ENCODE data around the gene PLA2G4B. TPM values are rescaled to one million over a fixed set of nuclear protein-coding genes. Genes with fewer than 3 reads are reported as not detected.

PLA2G4B gene
- total and polyA plus RNA-seq, 2 donors: 1.9 to 45.4 TPM

DNA sequence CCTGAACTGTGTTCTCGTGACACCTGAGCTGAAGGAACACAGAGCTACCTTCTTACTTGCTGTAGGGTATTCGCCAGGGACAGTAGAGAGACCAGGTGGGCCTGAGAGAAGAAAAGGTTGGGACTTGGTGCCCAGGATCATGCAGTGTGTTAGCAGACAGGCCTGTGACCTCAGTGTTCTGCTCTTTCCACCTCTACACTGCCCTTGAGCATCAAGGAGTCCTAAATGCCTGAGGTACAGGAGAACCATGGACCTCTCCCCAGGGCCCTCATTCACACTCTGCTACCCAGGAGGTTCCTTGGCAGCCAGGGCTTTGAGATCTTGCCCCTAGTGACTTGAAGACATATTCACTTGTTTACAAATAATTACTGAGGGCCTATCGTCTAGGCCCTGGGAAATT is 32.9 kb upstream of the PLA2G4B start:
- WGBS: 93% methylated on average over 3 of the region's 3 CpGs
- H3K36me3 ChIP-seq (ENCODE audit: control insufficient read depth in 2 of 2, insufficient read depth in 2 of 2, low read length in 1 of 2): peaks cover 0 to 3% of the 10 kb centered on the region in 2 donors
- no peak overlapping the region for H3K4me3 ChIP-seq (ENCODE audit: low read length in 2 of 2)
- DNase-seq (ENCODE audit: low read depth in 6 of 9, low spot score in 9 of 9): no peak
- no peak overlapping the region for H3K27ac ChIP-seq (ENCODE audit: low read depth in 1 of 2, low read length in 1 of 2)
- no peaks in the 10 kb centered on the region for H3K27me3 ChIP-seq (ENCODE audit: control insufficient read depth in 2 of 2, insufficient read depth in 1 of 2, low read length in 1 of 2)
- H3K4me1 ChIP-seq (ENCODE audit: control insufficient read depth in 2 of 2, insufficient read depth in 2 of 2, low read length in 2 of 2): peaks cover 6 to 42% of the 10 kb centered on the region in 2 donors
- no peaks in the 10 kb centered on the region for H3K9me3 ChIP-seq (ENCODE audit: control insufficient read depth in 2 of 2, insufficient read depth in 1 of 2, low read length in 1 of 2)

DNA sequence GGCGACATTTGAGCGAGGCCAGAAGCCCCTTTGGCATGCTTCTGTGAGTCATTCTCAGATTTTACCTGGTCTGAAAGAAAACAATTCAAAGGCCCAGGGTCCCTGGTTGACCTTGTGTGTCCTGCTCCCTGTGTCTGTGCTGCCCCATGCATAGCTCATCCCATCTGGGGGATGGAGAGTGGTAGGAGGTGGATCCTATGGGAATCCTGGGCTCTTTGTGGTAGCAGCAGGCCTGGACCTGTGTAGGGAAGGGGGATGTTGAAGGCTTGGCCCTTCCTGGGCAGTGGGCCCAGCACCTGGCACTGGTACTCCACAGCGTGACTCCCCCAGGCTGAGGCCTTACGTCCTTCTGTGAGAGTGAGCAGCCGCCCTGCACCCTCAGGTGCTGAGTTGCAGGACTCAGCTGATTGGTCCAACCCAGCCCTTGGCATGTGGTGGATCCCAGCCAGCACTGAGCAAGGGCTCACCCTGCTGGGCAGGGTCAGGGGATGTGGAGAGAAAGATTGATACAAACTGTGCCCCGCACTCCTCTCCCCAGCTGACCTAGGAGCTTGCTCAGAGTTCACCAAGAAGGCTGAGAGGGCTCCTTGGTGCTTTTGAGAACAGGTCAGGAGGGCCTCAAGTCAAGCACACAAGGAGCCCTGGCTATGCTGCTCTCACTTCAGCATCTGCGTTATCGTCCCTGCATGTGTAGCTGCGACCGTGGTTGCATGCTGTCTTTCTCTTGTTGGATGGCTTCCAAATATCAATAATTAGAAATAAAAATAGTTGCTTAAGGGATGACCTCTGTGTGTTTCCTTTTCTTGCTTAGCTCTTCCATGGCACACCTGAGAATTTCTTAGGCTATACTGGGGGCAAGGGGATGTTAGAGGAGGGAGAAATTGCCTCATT is 32.1 kb upstream of the PLA2G4B start:
- DNase-seq (ENCODE audit: low read depth in 6 of 9, low spot score in 9 of 9): no peak
- Histone ChIP-seq H3K4me1 (ENCODE audit: control insufficient read depth in 2 of 2, insufficient read depth in 2 of 2, low read length in 2 of 2) (peaks cover 6 to 49% of the 10 kb centered on the region in 2 donors), H3K27me3 (ENCODE audit: control insufficient read depth in 2 of 2, insufficient read depth in 1 of 2, low read length in 1 of 2) (no peaks in the 10 kb centered on the region), H3K36me3 (ENCODE audit: control insufficient read depth in 2 of 2, insufficient read depth in 2 of 2, low read length in 1 of 2) (no peaks in the 10 kb centered on the region), H3K27ac (ENCODE audit: low read depth in 1 of 2, low read length in 1 of 2) (no peak overlapping the region), H3K9me3 (ENCODE audit: control insufficient read depth in 2 of 2, insufficient read depth in 1 of 2, low read length in 1 of 2) (no peaks in the 10 kb centered on the region), H3K4me3 (ENCODE audit: low read length in 2 of 2) (no peak overlapping the region)
- 94% methylated on average over 10 of the region's 10 CpGs for WGBS

DNA sequence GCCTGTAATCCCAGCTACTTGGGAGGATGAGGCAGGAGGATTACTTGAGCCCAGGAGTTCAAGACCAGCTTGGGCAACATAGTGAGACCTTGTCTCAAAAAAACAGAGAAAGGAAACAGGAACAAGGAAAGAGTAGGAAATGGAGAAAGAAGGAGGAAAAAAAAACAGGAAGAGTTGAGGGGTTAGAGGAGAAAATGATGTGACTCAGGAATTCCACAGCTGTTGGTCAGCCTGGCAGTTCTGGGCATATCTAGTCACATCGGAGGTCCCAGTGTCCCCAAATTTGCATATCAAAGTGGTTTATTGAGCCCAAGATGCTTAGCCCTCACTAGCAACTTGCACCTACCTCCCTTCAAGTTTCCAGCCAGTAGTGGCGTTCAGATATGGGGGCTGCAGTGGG is 29.5 kb upstream of the PLA2G4B start:
- Histone ChIP-seq H3K9me3 (ENCODE audit: control insufficient read depth in 2 of 2, insufficient read depth in 1 of 2, low read length in 1 of 2) (no peaks in the 10 kb centered on the region), H3K27ac (ENCODE audit: low read depth in 1 of 2, low read length in 1 of 2) (no peak overlapping the region), H3K27me3 (ENCODE audit: control insufficient read depth in 2 of 2, insufficient read depth in 1 of 2, low read length in 1 of 2) (no peaks in the 10 kb centered on the region), H3K4me1 (ENCODE audit: control insufficient read depth in 2 of 2, insufficient read depth in 2 of 2, low read length in 2 of 2) (peaks cover 6 to 51% of the 10 kb centered on the region in 2 donors), H3K4me3 (ENCODE audit: low read length in 2 of 2) (no peak overlapping the region), H3K36me3 (ENCODE audit: control insufficient read depth in 2 of 2, insufficient read depth in 2 of 2, low read length in 1 of 2) (peaks cover 16 to 21% of the 10 kb centered on the region in 2 donors)
- no peak for DNase-seq (ENCODE audit: low read depth in 6 of 9, low spot score in 9 of 9)
- WGBS: 90% methylated on average over 2 of the region's 2 CpGs

DNA sequence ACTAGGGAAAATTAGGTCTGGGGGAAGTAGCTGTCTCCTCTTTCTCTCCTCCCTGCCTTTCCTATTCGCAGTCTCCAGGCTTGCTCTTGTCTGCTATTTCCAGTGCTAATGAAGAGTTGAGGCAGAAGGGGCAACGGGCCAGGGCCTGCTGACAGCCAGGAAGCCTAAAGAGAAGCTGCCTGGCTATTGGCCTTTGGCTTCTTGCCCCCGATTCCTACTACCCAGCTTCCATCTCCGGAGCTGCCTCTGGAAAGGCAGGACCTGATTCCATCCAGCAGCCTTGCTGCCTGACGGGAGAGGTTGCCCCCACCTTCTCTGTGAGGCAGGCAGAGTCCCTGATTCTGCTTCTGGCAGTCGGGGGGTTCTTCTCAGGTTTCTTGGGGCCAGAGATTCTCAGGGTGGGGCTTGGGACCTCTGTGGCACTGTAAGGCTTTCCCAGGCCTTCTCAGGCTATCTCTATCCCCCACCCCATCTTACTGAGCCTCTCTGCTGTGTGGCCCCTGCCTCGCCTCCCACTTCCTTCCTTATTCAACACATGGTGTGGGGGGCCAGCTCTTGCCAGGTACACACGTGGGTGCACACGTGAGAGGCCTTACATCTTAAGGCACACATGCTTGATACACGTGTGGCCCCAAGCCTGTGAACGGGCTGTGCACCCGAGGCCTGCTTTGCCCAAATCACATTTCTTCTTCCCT is 29.0 kb upstream of the PLA2G4B start:
- 49% methylated on average over 12 of the region's 12 CpGs for WGBS
- H3K9me3 ChIP-seq (ENCODE audit: control insufficient read depth in 2 of 2, insufficient read depth in 1 of 2, low read length in 1 of 2): no peaks in the 10 kb centered on the region
- peak in 2 of 9 donors; percentile 42 to 61 for DNase-seq (ENCODE audit: low read depth in 6 of 9, low spot score in 9 of 9)
- H3K27me3 ChIP-seq (ENCODE audit: control insufficient read depth in 2 of 2, insufficient read depth in 1 of 2, low read length in 1 of 2): no peaks in the 10 kb centered on the region
- peaks cover 20 to 26% of the 10 kb centered on the region in 2 donors for H3K36me3 ChIP-seq (ENCODE audit: control insufficient read depth in 2 of 2, insufficient read depth in 2 of 2, low read length in 1 of 2)
- H3K27ac ChIP-seq (ENCODE audit: low read depth in 1 of 2, low read length in 1 of 2): no peak overlapping the region
- H3K4me1 ChIP-seq (ENCODE audit: control insufficient read depth in 2 of 2, insufficient read depth in 2 of 2, low read length in 2 of 2): peaks cover 3 to 45% of the 10 kb centered on the region in 2 donors
- H3K4me3 ChIP-seq (ENCODE audit: low read length in 2 of 2): no peak overlapping the region

DNA sequence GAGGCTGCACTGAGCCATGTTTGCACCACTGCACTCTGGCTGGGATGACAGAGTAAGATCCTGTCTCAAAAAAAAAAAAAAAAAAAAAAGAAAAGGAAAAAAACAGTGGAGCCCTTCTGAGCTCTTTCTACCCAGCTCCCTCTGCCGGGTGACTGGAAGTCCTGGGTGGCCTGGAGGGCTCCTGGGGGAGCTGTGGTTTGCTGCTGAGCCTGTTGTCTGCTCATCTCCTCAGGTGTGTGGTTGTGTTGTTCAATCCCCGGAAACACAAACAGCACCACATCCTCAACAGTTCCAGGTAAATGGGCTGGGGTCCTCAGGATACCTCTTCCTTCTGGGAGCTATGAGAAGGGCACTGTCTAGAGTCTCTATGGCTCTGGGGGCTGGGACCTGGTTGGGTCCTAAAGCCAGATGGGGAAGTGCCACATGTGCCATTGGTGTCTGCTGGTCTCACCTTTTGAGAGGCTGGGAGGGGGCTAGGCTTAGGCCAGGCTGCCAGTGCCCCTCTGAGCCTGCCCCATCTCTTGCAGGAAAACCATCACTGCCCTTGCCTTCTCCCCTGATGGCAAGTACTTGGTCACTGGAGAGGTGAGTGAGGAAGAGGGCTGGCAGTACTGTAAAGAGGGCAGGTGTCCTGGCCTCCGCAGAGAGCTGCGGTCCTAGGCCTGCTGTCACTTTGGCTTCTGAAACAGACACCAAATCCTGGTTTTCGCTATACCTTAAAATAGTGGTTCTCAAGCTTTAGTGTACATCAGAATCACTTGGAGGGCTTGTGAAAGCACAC is 27.8 kb upstream of the PLA2G4B start:
- no peak for DNase-seq (ENCODE audit: low read depth in 6 of 9, low spot score in 9 of 9)
- Histone ChIP-seq H3K4me3 (ENCODE audit: low read length in 2 of 2) (no peak overlapping the region), H3K36me3 (ENCODE audit: control insufficient read depth in 2 of 2, insufficient read depth in 2 of 2, low read length in 1 of 2) (peaks cover 25 to 27% of the 10 kb centered on the region in 2 donors), H3K27ac (ENCODE audit: low read depth in 1 of 2, low read length in 1 of 2) (no peak overlapping the region), H3K9me3 (ENCODE audit: control insufficient read depth in 2 of 2, insufficient read depth in 1 of 2, low read length in 1 of 2) (no peaks in the 10 kb centered on the region), H3K27me3 (ENCODE audit: control insufficient read depth in 2 of 2, insufficient read depth in 1 of 2, low read length in 1 of 2) (no peaks in the 10 kb centered on the region), H3K4me1 (ENCODE audit: control insufficient read depth in 2 of 2, insufficient read depth in 2 of 2, low read length in 2 of 2) (peaks cover 0 to 34% of the 10 kb centered on the region in 2 donors)
- 87% methylated on average over 5 of the region's 5 CpGs for WGBS

DNA sequence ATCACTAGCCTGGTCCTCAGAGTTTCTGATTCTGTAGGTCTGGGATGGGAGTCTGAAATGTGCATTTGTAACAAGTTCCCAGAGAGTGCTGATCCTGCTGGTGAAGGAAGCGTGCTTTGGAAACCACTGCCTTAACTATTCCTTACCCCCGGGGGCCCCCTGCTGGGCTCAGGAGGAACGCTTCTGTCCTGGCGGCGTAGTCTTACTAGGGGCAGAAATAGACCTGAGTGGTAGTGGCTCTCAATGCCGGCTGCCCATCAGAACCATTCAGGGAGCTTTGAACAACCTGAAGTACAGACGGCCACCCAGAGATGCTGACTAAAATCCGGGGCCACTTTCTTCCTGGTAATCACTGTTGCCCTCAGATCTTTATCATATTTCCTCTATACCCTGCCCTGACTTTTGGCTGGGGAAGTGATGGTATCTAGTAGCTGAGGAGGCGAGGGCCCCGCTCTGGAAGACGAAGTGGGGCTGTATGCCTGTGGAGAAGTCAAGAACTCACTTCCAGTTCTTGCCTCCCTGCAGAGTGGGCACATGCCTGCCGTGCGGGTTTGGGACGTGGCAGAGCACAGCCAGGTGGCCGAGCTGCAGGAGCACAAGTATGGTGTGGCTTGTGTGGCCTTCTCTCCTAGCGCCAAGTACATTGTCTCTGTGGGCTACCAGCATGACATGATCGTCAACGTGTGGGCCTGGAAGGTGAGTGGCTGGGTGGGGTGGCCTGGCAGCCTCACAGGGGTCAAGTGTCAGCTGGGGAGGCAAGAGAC is 27.0 kb upstream of the PLA2G4B start:
- H3K9me3 ChIP-seq (ENCODE audit: control insufficient read depth in 2 of 2, insufficient read depth in 1 of 2, low read length in 1 of 2): no peaks in the 10 kb centered on the region
- 52% methylated on average over 18 of the region's 18 CpGs for WGBS
- H3K27ac ChIP-seq (ENCODE audit: low read depth in 1 of 2, low read length in 1 of 2): no peak overlapping the region
- peaks cover 29 to 30% of the 10 kb centered on the region in 2 donors for H3K36me3 ChIP-seq (ENCODE audit: control insufficient read depth in 2 of 2, insufficient read depth in 2 of 2, low read length in 1 of 2)
- peaks cover 0 to 27% of the 10 kb centered on the region in 2 donors for H3K4me1 ChIP-seq (ENCODE audit: control insufficient read depth in 2 of 2, insufficient read depth in 2 of 2, low read length in 2 of 2)
- H3K4me3 ChIP-seq (ENCODE audit: low read length in 2 of 2): no peak overlapping the region
- DNase-seq (ENCODE audit: low read depth in 6 of 9, low spot score in 9 of 9): peak in 7 of 9 donors; percentile 55 to 82 (median 65)
- H3K27me3 ChIP-seq (ENCODE audit: control insufficient read depth in 2 of 2, insufficient read depth in 1 of 2, low read length in 1 of 2): no peaks in the 10 kb centered on the region

DNA sequence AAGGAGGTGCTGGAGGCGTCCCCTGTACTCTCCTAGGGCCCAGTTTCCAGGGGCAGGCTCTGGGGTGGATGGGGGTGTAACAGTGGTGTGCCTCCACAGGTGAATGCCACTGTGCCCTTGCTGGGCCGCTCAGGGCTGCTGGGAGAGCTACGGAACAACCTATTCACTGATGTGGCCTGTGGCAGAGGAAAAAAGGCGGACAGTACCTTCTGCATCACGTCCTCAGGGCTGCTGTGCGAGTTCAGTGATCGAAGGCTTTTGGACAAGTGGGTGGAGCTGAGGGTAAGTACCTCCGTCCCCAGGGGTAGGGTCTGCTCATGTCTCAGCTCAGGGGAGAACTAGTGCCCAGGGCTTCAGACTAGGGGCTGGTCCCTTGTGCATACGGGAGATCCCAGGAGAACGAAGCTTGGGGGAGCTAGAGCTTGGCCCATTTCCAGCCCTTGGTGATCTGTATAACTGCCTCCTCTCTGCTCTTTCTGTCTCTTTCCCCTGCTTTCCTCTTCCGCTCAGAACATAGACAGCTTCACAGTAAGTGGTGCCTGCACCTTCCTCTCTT is 25.7 kb upstream of the PLA2G4B start:
- no peak overlapping the region for H3K27ac ChIP-seq (ENCODE audit: low read depth in 1 of 2, low read length in 1 of 2)
- peaks cover 42 to 43% of the 10 kb centered on the region in 2 donors for H3K36me3 ChIP-seq (ENCODE audit: control insufficient read depth in 2 of 2, insufficient read depth in 2 of 2, low read length in 1 of 2)
- 98% methylated on average over 11 of the region's 11 CpGs for WGBS
- peaks cover 0 to 26% of the 10 kb centered on the region in 2 donors for H3K4me1 ChIP-seq (ENCODE audit: control insufficient read depth in 2 of 2, insufficient read depth in 2 of 2, low read length in 2 of 2)
- DNase-seq (ENCODE audit: low read depth in 6 of 9, low spot score in 9 of 9): no peak
- H3K4me3 ChIP-seq (ENCODE audit: low read length in 2 of 2): no peak overlapping the region
- no peaks in the 10 kb centered on the region for H3K27me3 ChIP-seq (ENCODE audit: control insufficient read depth in 2 of 2, insufficient read depth in 1 of 2, low read length in 1 of 2)
- H3K9me3 ChIP-seq (ENCODE audit: control insufficient read depth in 2 of 2, insufficient read depth in 1 of 2, low read length in 1 of 2): no peaks in the 10 kb centered on the region

DNA sequence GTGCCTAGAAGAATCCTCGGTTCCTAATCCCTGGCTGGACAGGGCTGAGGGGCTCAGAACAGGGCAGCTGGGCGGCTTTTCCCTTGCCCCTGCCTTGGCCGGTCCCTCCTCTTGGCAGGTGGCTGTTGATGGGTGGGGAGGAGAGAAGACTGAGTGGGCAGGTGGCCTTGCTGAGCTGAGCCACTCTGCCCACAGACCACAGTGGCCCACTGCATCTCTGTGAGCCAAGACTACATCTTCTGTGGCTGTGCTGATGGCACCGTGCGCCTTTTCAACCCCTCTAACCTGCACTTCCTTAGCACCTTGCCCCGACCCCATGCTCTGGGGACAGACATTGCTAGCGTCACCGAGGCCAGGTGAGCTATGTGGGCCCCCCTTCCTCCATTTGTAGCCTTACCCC is 25.2 kb upstream of the PLA2G4B start:
- Histone ChIP-seq H3K27me3 (ENCODE audit: control insufficient read depth in 2 of 2, insufficient read depth in 1 of 2, low read length in 1 of 2) (no peaks in the 10 kb centered on the region), H3K4me1 (ENCODE audit: control insufficient read depth in 2 of 2, insufficient read depth in 2 of 2, low read length in 2 of 2) (peaks cover 0 to 26% of the 10 kb centered on the region in 2 donors), H3K4me3 (ENCODE audit: low read length in 2 of 2) (no peak overlapping the region), H3K27ac (ENCODE audit: low read depth in 1 of 2, low read length in 1 of 2) (no peak overlapping the region), H3K36me3 (ENCODE audit: control insufficient read depth in 2 of 2, insufficient read depth in 2 of 2, low read length in 1 of 2) (peaks cover 47 to 48% of the 10 kb centered on the region in 2 donors), H3K9me3 (ENCODE audit: control insufficient read depth in 2 of 2, insufficient read depth in 1 of 2, low read length in 1 of 2) (no peaks in the 10 kb centered on the region)
- WGBS: 98% methylated on average over 8 of the region's 8 CpGs
- no peak for DNase-seq (ENCODE audit: low read depth in 6 of 9, low spot score in 9 of 9)

All from thymus (tissue), 11 donors.